Measurements from ENCODE around the gene PHACTR1.

PHACTR1 gene

DNA sequence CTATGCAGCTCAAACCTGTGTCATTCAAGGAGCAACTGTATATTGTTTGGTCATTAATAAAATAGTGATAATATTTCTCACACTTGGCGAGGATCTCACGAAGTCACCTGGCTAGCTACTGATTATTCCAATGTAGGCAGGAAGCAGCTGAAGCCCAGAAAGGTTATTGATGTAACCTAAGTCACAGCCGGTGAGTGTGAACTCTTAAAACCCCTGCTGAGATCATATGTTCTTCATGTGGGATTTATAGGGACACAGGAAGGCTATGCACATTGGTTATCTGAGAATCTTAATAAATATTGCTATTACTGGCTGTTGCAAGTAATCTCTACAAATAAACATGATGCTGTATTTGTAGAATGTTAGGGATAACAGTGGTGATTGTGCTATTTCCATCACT is 450.3 kb downstream of the PHACTR1 start:
- no peak for DNase-seq

DNA sequence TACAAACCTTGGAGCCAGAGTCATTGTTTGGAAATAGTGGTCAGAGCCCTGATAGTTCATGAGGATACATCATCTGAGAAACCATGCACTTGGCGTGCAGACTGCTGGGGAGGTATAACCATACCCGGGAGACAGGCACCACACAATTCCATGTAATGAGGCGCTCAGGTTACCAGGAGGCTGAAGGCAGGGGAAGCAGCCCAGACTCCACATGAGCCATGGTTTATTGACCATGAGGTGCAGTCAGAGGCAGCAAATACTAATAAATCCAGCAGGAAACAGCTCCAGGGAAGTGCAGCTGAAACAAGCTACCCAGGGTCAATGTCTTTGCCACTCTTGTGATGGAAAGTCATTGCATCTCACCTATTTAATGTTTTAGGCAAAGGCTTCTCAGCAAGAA is 455.7 kb downstream of the PHACTR1 start:
- no peak for DNase-seq

DNA sequence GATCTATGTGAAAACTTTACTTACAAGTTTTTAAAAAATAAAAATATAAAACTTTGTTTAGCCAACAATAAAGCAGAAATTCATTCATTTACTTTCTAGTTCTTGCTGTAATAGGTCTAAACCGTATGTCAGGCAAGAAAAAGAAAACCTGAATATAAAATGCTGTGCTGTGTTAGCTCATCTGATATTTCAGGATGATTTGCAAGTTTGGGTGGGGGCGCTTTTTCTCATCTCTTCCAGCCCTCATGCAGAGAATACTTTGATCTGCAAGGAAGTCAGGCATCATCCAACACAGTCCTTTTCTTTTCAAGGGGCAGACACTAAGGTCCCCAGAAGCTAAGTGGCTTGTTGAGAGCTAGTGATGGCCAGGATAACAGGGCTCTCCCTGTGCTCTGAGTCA is 458.5 kb downstream of the PHACTR1 start:
- no peak for DNase-seq

DNA sequence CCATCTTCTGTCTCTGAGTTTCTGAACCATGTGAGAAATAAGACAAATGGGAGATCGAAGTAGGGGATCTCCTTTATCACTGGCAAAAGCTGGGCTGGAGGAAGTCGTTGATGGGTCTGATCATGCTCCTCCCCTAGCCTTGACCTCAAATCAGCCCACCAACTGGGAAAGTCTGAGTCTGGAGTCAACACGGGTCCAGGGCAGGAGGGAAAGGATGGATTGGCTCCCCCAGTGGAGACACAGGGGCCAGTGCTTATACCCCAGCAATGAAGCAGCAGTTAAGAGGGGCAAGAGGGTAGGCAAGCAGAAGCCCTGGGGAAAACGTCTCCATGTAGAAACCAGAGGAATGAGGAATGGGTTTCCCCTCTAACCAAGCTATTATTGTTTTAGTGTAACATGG is 459.2 kb downstream of the PHACTR1 start:
- DNase-seq = no peak

DNA sequence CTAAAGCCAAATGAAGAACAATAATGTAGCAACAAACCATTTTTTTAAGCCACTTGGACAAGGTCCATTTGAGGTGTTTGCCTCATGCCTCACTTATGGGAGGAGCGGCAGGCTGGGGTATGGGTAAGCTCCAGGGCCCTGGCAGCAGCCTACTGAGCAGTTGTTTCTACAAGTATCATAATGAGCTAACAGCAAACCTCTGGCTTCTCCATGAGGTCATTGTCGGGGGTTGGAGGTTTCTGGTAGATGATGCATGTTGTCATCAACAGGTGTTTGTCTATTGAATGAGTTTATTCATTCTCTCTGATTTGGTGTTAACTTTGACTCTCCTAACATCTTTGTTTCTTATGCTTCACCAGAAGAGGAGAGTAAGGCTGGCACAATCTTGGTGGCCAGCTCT is 461.1 kb downstream of the PHACTR1 start:
- no peak for DNase-seq

DNA sequence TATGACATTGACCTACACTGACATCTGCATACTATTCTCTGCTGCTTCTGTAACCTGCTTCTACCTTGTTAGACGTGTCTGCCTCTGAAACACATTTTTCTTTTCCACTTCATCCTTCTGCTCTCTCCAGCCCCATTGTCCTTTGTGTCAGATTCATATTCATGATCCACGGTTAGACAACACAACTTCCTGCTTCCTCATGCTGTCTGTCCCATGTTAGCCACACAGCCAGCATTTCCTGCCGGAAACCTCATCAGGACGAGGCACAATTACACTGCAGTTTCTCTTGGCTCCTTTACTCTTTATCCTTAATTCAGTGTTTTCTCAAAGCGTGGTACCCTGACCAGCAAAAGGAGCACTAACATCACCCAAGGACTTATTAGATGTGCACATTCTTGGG is 461.5 kb downstream of the PHACTR1 start:
- no peak for DNase-seq

DNA sequence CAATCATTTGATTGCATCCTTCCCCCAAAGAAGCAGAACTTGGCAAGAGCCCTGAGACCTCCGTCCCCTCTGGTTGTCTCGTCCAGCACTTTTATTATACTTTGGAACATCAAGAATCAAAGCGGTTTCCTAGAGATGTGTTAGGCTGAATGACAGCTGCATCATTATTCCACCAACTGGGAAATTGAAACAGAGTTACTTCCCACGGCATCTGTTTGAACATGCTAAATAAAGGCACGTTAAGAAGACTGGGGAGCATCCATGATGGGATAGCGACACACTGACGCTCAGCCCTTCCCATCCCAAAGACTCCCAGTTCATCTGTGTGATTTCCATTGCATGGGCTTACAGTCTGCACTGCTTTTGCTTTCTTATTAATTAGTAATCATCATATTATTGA is 464.0 kb downstream of the PHACTR1 start:
- no peak for DNase-seq

DNA sequence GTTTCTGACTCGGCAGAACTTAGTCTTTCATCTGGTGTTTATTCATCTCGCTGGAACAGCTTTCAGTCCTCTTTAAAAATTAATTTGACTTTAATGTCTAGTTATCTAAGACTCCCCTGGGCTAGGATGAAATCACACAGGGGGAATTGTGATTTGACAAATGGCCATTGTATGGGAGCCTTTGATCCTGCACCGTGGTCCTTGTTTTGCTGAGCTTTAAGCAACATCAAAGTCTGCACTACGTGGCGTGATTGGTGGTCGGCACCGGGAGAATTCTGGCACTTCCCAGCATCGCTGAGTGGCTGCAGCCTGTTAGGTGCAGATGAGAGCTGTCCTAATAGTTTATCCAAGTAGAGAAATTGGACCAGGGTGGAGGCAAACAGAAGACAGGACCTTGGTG is 464.8 kb downstream of the PHACTR1 start:
- DNase-seq = no peak

DNA sequence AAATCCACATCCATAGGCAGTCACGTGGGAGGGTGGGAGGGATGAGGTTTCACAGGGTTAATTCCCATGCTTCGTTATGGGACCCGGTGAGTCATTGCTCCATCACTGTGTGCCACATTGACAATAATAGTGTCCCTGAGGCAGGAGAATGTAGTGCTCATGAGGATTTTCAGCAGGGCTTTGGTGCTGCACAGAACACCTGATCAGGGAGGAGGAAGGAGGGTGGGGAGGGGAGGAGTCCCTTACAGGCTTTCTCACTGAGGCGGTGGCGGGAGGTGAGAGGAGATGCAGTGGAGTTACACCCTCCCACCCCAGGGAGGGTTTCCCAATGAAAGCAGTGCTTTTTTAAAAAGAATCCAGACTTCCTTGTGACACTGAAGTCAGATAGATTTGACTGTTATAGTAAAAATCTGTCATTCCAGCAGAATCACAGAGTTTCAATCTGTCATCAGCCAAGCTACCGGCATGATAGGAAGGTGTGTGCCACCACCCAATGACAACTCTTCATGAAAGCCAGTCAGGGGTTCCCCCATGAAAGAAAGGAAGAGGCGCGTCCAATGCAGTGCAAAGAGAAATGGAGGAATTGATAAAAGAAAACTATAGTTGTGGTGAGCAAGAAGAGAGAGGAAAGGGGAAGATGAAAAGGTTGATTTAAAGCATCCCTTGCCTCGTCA is 467.0 kb downstream of the PHACTR1 start:
- no peak for DNase-seq

DNA sequence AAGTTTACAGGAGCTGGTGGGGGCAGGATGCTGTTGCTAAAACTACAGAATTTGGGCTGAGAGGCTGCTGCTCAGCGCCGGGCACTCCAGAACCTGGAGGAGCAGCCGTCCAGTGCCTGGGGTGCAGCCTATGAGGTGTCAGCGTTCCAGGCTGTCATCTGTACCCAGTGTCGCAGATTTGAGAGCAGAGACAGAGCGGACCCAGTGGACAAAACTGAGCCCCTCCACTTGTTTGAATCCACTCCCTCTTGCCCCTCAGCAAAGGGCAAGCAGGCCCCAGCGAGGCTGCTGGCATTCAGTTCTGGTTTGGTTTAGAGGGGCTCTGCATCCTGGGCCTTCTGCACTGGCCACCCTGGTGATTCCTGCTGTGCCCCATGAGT is 467.5 kb downstream of the PHACTR1 start:
- no peak for DNase-seq

DNA sequence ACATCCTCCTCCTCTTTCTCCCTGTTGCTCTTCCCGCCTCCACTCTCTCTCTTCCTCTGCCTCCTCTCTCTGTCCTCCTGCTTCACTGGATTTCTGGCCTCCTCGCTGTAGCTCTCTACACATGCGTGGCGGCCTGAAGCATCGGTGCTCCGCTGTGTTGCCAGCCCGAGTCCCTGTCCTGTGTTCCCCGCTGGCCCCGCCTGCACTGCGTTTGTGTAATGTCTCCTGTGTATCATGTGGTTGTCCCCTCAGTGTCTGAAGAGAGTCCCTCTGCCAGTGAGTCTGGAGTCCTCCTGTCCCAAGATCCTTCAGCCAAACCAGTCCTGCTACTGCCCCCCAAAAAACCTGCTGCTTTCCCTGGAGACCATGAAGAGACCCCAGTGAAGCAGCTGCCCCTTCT is 468.0 kb downstream of the PHACTR1 start:
- no peak for DNase-seq

DNA sequence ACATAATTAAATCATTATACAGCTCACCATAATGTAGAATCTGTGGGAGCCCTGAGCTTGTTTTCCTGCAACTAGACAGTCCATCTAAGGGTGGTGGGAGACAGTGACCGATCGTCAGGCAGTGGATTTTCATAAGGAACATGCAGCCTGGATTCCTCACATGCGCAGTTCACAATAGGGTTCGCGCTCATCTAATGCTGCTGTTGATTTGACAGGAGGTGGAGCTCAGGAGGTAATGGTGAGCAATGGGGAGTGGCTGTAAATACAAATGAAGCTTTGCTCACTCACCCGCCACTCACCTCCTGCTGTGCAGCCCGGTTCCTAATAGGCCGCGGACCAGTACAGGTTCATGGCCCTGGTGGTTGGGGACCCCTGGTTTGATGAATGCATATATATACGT is 470.3 kb downstream of the PHACTR1 start:
- no peak for DNase-seq

DNA sequence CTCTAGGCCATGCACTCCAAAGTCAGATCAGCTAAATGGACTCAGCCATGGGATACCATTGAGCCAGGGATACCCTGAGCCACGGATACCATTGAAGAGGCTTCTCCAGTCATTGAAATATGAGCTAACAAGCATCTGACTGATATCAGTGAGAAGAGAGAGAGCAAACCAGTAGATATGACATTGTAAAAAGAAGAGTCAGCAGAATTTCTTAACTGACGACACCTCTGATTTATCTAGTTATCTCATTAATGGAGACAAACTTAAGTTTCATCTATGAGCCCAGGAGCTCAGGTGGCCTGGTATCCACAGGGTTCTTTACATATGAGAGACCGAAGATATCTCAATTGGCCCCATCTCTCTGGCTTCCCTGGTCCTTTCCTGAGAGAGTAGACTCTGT is 471.1 kb downstream of the PHACTR1 start:
- no peak for DNase-seq

DNA sequence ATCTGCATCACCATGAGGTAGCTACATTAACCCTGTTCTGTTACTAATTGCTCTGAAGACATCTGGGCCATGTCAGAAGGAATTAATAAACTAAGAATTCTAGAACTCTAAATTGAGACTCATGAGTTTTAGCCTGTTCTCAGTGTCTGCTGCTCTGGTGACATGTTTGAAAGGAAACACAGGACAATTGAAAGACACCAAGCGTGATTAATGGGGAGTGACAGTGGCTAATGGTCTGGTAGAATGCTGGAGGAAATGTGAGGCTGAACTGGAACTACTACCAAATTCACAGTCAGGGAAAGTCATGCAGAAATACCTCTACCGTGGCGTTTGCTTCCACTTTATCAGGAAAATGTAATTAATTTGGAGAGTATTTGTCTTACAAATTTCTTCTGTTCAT is 471.7 kb downstream of the PHACTR1 start:
- DNase-seq = no peak

DNA sequence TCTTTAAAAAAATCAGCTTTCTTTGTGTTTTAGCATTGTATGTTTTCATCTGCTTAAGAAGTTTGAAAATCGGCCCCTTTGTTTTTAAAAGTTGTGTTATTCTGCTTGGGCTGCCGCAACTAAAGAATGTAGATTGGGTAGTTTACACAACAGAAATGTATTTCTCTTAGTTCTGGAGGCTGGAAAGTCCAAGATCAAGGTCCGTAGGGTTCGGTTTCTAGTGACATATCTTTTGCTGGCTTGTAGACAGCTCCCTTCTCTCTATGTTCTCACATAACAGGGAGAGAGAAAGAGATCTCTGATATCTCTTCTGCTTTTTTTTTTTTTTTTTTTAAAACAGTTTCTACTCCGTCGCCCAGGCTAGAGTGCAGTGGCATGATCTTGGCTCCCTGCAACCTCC is 473.1 kb downstream of the PHACTR1 start:
- DNase-seq = no peak

DNA sequence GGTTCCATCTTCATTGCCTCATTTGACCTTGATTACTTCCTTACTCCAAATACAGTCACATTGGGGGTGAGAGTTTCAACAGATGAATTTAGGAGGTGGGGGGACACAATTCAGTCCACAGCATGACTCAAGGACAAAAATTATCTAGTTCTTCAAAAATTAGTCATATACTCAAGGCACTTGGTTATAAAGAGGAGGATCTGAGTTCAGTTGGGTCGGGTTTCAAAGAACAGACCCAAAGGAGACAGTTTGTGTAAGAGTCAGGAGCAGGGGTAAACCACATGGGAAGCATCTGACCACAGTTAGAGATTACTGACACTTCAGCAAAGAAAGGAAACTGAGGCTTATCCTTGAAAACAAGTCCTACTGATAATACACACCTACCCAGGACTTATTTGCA is 473.8 kb downstream of the PHACTR1 start:
- no peak for DNase-seq

DNA sequence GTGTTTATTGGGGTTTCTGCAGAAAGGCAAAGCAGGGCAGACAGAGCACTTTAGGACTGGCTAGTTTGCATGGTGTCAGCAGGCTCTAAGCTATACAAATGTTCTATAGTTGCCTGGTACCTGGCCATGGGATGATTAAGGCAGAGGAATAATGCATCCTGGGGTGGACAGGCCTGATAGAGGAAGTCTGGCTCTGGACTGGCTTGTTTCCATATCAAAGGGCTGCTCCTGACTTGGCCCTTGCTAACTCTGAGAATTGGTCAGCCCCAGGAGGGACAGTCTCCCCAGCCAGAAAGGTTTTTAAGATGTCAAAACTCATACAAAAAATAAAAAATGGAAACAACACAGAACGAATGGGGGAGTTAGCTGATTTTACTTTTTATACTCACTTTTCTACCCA is 474.9 kb downstream of the PHACTR1 start:
- no peak for DNase-seq

DNA sequence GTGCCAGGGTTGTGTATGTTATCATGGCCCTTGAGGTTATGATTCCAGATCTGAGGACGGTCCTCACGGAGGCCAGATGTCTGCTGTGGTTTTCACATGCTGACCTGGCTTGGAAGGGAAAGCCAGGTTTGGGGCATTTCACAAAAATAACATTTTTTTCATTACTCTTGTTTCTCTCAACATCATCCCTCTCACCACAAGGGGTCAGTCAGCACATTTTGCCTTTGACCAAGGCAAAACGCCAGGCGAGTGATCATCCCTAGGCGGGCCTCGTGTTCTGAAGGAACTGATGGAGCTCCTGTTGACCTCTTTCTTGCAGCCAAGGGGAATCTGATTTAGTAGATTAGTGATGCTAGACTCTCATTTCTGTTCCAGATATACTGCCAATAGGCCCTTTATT is 478.3 kb downstream of the PHACTR1 start:
- no peak for DNase-seq

DNA sequence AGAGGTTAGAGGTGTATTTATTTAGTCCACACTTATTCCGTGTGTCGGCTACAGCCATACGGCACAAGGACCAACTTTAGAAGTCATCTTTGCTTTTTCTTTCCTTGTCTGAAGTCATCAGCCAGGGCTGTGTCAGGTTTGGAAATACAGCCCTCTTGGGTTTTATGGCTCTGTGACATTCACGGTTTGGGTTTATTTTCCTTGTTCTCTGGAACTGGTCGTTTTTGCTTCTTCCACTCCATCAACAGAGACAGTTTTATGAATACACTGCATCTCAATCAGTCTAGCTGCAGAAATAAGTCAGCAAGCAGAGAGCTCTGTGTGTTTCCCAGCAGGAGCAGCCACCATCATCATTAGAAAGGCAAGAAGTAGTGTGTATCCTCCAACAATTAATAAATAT is 479.2 kb downstream of the PHACTR1 start:
- DNase-seq = no peak

DNA sequence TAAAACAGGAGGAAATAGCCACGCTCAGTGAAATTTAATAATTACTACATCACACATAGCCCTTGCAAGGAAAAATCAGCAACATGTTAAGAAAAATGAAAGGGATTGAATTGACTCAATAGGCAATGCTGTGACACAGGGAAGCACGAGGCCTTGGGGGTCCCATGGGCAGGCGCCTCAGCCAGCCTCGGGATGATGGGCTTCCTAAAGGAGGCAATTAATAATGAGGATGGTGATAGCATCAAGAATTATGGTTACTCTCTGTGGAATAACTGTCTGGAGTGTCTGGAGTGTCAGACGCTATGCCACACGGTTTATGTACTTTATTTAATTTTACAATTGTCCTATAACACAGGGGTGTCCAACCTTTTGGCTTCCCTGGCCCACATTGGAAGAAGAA is 481.6 kb downstream of the PHACTR1 start:
- no peak for DNase-seq

DNA sequence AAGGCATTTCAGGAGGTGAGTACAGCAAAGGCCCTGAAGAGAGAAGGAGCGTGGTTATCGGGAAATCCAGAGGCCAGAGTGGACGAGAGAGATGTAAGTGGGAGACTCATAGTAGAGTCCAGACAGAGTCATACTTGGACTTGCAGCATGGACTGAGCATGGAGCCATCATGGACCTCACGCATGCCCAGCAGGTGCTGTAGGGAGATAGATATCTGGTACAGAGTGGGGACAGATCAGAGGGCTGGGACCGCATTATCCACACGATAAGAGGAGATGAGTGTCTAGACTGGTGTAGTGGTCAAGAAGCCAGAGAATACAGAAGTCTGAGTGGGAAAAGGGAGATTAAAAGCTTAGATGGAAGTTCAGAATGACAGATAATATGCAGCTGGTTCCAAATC is 484.8 kb downstream of the PHACTR1 start:
- DNase-seq = no peak

DNA sequence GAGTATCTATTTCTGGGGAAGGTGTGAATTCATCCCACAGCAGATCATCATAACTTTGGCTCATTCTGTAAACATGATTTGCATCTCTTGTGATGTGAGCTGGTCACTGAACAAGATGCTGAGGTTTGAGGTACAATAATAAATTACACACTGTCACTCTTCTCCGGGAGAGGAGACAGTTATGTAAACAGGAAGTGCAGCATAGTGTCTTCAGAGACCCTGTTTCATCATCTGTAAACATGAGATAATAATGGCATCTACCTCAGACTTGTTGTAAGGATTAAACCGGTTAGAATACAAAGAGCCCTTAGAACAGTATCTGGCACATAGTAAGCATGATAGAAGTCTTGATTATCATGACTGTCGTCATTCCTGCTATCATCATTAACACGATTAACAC is 486.6 kb downstream of the PHACTR1 start:
- DNase-seq = no peak

DNA sequence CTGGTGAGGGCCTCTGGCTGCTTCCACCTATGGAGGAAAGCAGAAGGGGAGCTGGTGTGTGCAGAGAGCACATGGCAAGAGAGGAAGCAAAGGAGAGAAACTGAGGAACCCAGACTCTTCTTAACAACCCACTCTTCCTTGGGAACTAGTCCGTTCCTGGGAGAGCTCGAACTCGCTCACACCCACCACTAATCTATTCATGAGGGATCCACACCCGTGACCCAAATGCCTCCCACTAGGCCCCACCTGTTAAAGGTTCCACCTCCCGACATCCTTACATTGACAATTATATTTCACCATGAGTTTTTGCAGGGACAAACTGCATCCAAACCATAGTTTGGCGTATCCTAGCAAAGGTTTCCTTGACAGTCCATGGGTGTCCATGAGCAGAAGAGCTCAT is 488.5 kb downstream of the PHACTR1 start:
- DNase-seq = no peak

DNA sequence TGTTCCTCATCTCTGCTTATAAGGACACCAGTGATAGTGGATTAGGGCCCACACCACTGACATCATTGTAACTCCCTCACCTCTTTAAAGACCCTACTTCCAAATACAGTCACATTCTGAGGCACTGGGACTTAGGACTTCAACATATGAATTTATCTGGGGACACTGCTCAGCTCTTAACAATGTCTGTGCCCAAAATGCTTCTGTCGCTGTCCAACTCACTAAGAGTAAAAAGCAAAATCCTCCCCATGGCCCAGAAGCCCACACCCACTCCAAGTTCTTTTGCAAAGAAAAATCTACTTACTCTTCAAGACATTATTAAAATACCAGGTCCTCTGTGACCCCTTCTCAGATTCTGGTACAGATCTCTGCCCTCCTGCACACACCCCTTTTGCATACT is 495.5 kb downstream of the PHACTR1 start:
- no peak for DNase-seq

DNA sequence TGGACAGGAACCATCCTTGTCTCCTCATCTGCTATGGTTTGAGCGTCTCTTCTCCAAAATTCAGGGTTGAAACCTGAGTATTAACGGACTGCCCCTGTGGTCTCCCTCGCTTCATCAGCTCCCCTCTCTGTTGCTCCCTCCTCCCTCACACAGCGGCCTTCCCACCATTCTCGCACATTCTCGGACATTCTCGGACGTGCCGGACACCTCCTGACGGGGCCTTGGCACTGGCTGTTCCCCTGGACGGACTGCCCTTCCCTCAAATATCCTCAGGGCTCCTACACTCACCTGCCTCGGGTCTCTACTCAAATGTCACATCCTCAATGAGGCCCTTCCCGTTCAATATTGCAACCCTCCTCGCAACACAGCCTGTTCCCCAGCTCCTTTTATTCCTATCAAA is 496.0 kb downstream of the PHACTR1 start:
- no peak for DNase-seq

DNA sequence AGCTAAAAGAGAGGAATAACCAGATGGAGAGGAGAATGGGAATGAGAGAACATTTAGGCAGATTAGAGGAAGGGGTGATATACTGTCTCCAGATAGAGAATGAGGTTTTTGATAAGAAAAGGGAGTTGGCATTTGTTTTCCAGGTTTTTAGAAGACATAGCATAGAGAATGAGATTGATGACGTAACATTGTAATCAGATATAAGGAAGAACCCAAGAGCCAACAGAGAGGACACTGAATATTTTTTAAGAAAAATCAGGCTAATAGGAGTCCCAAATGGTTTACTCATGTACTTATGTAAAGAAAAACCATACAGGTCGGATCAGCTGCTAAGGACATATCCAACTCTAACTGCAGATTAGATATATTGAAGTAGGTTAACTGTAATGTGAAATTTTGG is 498.8 kb downstream of the PHACTR1 start:
- DNase-seq = no peak

Measured in activated CD4-positive, alpha-beta T cell treated with anti-CD3 and anti-CD28 coated beads for 1 hour (primary cell).